HL-60 (cell line): Measurements from ENCODE around the gene ARID5B.

Source experiments
- DNase-seq, 2 experiments: peaks; one replicate each; pipeline ENCODE4 v3.0.0-alpha.2; 2010 to 2020; ENCODE audit warnings: low read depth in 1 of 2, low spot score in 1 of 2
- H3K27ac ChIP-seq: fragments of 250-450 bp; sonication (Bioruptor Pico); replicated peaks from 2 replicates; pipeline ENCODE4 v1.5.1; 2020; ENCODE audit warnings: mild to moderate bottlenecking, moderate library complexity
- H3K27me3 ChIP-seq: fragments of 250-450 bp; sonication (Bioruptor Pico); 2 replicates; pipeline ENCODE4 v1.5.1; 2021; ENCODE audit warnings: mild to moderate bottlenecking, moderate library complexity; ENCODE audit not compliant: insufficient read depth, poor library complexity, severe bottlenecking
- H3K4me3 ChIP-seq: replicated peaks from 2 replicates; pipeline ENCODE4 v1.5.1; 2011; ENCODE audit warnings: mild to moderate bottlenecking, control low read depth, low read length; ENCODE audit not compliant: insufficient read depth
- GABPA ChIP-seq: IDR thresholded peaks from 2 replicates; pipeline ENCODE4 v1.6.1; 2012; ENCODE audit warnings: low read depth
- POLR2AphosphoS5 ChIP-seq: IDR thresholded peaks from 2 replicates; pipeline ENCODE4 v1.6.1; 2012; ENCODE audit warnings: low read depth
- SPI1 ChIP-seq: IDR thresholded peaks from 2 replicates; pipeline ENCODE4 v1.6.1; 2012; ENCODE audit warnings: low read depth, mild to moderate bottlenecking, borderline replicate concordance
- TF ChIP-seq, protein P1 (sequence below): IDR thresholded peaks from 2 replicates; pipeline ENCODE4 v1.6.1; 2012; ENCODE audit warnings: low read depth; ENCODE audit not compliant: insufficient replicate concordance
- TF ChIP-seq, protein P2 (sequence below): IDR thresholded peaks from one replicate; pipeline ENCODE4 v1.5.1; 2011; ENCODE audit warnings: low read length, control low read depth, inconsistent platforms; ENCODE audit not compliant: insufficient read depth

Gene ARID5B

DNA sequence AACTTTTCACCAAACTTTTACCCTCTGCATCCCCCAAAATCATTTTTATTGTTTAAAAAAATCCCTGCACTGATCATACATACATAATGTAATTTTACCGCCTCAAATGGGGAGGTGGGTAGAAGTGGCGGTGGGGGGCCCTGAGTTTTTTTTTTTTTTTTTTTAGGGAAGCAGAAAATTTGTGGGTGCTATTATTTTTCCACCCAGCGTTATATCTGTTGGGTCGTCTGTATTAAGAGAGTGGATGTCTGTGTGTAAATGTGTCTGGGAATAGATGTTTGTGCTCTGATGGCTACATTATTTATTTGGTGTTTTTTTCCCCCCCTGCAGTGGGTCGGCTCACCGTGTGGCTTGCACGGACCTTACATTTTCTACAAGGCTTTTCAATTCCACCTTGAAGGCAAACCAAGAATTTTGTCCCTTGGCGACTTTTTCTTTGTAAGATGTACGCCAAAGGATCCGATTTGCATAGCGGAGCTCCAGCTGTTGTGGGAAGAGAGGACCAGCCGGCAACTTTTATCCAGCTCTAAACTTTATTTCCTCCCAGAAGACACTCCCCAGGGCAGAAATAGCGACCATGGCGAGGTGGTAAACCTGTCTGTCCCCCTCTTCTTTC is 438 bp downstream of the ARID5B start:
- DNase-seq = no peak
- peaks cover 5% of the 10 kb centered on the region for H3K27me3 ChIP-seq
- H3K27ac ChIP-seq = no peak overlapping the region
- H3K4me3 ChIP-seq = peak overlapping the region; percentile 76
- TF ChIP-seq, protein P1, sequence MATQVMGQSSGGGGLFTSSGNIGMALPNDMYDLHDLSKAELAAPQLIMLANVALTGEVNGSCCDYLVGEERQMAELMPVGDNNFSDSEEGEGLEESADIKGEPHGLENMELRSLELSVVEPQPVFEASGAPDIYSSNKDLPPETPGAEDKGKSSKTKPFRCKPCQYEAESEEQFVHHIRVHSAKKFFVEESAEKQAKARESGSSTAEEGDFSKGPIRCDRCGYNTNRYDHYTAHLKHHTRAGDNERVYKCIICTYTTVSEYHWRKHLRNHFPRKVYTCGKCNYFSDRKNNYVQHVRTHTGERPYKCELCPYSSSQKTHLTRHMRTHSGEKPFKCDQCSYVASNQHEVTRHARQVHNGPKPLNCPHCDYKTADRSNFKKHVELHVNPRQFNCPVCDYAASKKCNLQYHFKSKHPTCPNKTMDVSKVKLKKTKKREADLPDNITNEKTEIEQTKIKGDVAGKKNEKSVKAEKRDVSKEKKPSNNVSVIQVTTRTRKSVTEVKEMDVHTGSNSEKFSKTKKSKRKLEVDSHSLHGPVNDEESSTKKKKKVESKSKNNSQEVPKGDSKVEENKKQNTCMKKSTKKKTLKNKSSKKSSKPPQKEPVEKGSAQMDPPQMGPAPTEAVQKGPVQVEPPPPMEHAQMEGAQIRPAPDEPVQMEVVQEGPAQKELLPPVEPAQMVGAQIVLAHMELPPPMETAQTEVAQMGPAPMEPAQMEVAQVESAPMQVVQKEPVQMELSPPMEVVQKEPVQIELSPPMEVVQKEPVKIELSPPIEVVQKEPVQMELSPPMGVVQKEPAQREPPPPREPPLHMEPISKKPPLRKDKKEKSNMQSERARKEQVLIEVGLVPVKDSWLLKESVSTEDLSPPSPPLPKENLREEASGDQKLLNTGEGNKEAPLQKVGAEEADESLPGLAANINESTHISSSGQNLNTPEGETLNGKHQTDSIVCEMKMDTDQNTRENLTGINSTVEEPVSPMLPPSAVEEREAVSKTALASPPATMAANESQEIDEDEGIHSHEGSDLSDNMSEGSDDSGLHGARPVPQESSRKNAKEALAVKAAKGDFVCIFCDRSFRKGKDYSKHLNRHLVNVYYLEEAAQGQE = no peak
- TF ChIP-seq GABPA (no peak), SPI1 (no peak), POLR2AphosphoS5 (no peak)
- TF ChIP-seq, protein P2, sequence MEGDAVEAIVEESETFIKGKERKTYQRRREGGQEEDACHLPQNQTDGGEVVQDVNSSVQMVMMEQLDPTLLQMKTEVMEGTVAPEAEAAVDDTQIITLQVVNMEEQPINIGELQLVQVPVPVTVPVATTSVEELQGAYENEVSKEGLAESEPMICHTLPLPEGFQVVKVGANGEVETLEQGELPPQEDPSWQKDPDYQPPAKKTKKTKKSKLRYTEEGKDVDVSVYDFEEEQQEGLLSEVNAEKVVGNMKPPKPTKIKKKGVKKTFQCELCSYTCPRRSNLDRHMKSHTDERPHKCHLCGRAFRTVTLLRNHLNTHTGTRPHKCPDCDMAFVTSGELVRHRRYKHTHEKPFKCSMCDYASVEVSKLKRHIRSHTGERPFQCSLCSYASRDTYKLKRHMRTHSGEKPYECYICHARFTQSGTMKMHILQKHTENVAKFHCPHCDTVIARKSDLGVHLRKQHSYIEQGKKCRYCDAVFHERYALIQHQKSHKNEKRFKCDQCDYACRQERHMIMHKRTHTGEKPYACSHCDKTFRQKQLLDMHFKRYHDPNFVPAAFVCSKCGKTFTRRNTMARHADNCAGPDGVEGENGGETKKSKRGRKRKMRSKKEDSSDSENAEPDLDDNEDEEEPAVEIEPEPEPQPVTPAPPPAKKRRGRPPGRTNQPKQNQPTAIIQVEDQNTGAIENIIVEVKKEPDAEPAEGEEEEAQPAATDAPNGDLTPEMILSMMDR = no peak

DNA sequence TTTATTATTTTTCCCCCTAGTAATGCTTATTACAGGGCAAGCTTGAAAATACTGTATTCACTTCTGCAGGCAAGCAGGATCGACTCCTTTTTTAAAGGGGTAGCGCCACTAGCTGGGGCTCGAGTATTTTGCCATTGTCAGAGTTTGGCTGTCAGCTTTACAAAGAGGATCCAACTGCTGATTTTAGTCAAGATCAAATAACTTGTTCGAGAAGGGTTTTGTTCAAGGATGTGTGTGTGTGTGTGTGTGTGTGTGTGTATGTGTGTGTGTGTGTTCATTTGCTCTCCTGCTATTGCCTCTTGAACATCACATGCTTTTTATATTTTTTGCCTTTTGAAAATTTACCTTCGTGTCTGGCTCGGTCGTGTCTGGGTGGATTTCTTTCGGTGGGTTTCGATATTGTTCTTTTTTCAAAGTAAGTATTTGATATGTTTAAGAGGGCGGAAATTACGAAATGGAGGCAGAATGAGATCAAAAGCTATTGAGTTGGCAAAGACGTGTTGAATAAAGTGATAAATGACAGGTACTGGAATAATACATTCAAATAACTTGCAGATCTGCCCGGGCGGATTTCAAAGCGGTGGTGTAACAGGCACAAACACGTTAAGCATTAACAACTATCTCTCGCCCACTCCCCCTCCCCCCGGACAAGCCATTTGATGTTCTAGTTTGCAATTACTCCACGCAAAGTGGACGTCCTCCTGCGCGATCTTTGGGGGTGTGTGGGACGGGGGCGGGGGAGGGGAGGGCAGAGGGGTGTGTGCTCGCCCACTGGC is 1.1 kb downstream of the ARID5B start:
- H3K27ac ChIP-seq = no peak overlapping the region
- peaks cover 5% of the 10 kb centered on the region for H3K27me3 ChIP-seq
- peak overlapping the region; percentile 76 for H3K4me3 ChIP-seq
- no peak for TF ChIP-seq SPI1
- no peak for TF ChIP-seq POLR2AphosphoS5
- TF ChIP-seq, protein P2 = no peak
- TF ChIP-seq, protein P1 = no peak
- TF ChIP-seq GABPA = no peak
- peak in 1 of 2 experiments; percentile 36 for DNase-seq

DNA sequence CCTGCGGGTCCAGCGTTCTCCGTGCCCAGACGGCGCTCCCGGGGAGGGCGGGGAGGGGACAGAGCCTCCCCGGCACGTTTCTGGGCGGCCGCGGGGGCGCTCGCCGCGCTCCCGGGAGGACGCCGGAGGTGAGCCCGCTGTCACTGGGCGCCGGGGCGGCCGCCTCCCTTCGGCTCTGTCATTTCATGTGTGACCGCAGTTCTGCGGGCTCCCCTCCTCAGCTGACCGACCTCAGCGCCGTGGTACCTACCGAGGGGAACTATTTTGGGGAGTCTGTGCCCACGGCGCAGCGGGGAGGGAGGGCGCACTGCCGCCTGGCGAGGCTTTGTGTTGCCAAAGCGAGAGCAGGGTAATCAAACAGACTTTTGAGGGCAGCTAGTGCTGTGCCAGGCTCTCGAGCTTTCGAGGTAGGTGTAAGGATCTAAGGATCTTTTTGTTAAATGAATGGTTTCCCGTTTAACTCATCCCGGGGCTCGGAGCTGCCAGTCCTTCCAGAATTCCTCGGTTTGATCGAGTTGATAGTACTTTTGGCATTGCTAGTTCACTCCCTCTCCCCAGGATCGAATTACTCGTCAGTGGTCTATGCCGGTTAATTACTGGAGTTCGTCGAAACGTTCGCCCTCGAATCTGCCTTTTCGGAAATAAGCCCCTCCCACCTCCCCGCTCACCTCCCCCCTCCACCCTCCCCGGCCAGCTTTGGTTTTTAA is 1.9 kb downstream of the ARID5B start:
- Histone ChIP-seq H3K4me3 (peak overlapping the region; percentile 76), H3K27ac (no peak overlapping the region), H3K27me3 (peaks cover 5% of the 10 kb centered on the region)
- DNase-seq = peak; percentile 20 to 62
- no peak for TF ChIP-seq POLR2AphosphoS5
- TF ChIP-seq GABPA = no peak
- no peak for TF ChIP-seq SPI1
- TF ChIP-seq, protein P1 = no peak
- TF ChIP-seq, protein P2 = no peak
